GM12878 (cell line): ENCODE measurements around the gene ATL1. TPM values are rescaled to one million over a fixed set of nuclear protein-coding genes. Genes with fewer than 3 reads are reported as not detected.

Experiments
- ATAC-seq: fragments of 200-7000 bp; cut with Tn5 transposase; 3 replicates; pipeline ENCODE4 v1.9.1; 2020; ENCODE audit warnings: mild to moderate bottlenecking, moderate library complexity
- BruUV-seq: library from RNA; stranded (reverse); fragments of 400-500 nt; replicated peaks from 2 replicates; lab custom pipeline; 2021; lab: Mats Ljungman, UMichigan
- CTCF ChIA-PET: fragments of 300-600 bp; sonication (Branson Sonifier 250); formaldehyde crosslinking; extraction: SDS; loops from one replicate; lab custom pipeline; 2021; ENCODE audit warnings: inconsistent platforms; lab: Yijun Ruan, JAX
- POLR2A ChIA-PET: fragments of 350-600 bp; formaldehyde crosslinking; extraction: SDS; loops from one replicate; lab custom pipeline; 2021; ENCODE audit warnings: inconsistent platforms; lab: Charles Lee
- RAD21 ChIA-PET: fragments of 300-600 bp; sonication (Branson Sonifier 250); formaldehyde crosslinking; loops from one replicate; lab custom pipeline; 2023; ENCODE audit warnings: antibody characterized with exemption; ENCODE audit not compliant: unreplicated experiment; lab: Charles Lee
- SMC1A ChIA-PET: fragments of 300-600 bp; sonication (Branson Sonifier 250); formaldehyde crosslinking; loops from one replicate; lab custom pipeline; 2023; ENCODE audit not compliant: unreplicated experiment, uncharacterized antibody; lab: Charles Lee
- DNase-seq: peaks from one replicate; pipeline ENCODE4 v3.0.0-alpha.2; 2011; ENCODE audit warnings: low read depth, low spot score
- FAIRE-seq: peaks from 3 replicates; lab custom pipeline; 2011; peaks lifted over from hg19 to GRCh38; lab: Jason Lieb, UNC
- H2AFZ ChIP-seq: 2 replicates; pipeline ENCODE4 v1.6.0; 2011; ENCODE audit warnings: low read depth, low read length, control low read depth; ENCODE audit not compliant: control insufficient read depth
- H3K27ac ChIP-seq: 2 replicates; pipeline ENCODE4 v1.5.1; 2011; ENCODE audit warnings: control low read depth; ENCODE audit not compliant: control insufficient read depth, insufficient read depth
- H3K27me3 ChIP-seq, 2 experiments: replicated peaks in 1 of 2; 2 replicates each; pipeline versions ENCODE4 v1.6.0 to v1.6.1; 2011; ENCODE audit warnings: low read length in 1 of 2; ENCODE audit not compliant: control insufficient read depth in 2 of 2, insufficient read depth in 2 of 2
- H3K36me3 ChIP-seq, 2 experiments: 2 replicates each; pipeline ENCODE4 v1.5.1; 2011; ENCODE audit warnings: low read length in 1 of 2; ENCODE audit not compliant: control insufficient read depth in 2 of 2, insufficient read depth in 2 of 2
- H3K4me1 ChIP-seq: 2 replicates; pipeline ENCODE4 v1.6.1; 2011; ENCODE audit warnings: mild to moderate bottlenecking, low read length, moderate library complexity, mixed read lengths; ENCODE audit not compliant: control insufficient read depth, insufficient read depth
- H3K4me2 ChIP-seq: 2 replicates; pipeline ENCODE4 v1.6.0; 2011; ENCODE audit warnings: control low read depth; ENCODE audit not compliant: control insufficient read depth, insufficient read depth
- H3K4me3 ChIP-seq: fragments of 200-600 bp; sonication (generic); 2 replicates; pipeline ENCODE4 v1.5.1; 2016
- H3K79me2 ChIP-seq: 2 replicates; pipeline ENCODE4 v1.6.0; 2011; ENCODE audit warnings: low read length; ENCODE audit not compliant: control insufficient read depth, insufficient read depth
- H3K9ac ChIP-seq: 2 replicates; pipeline ENCODE4 v1.8.0; 2011; ENCODE audit warnings: low read length, control low read depth, mixed read lengths; ENCODE audit not compliant: control insufficient read depth, insufficient read depth
- H3K9me3 ChIP-seq: replicated peaks from 3 replicates; pipeline ENCODE4 v1.5.1; 2011; ENCODE audit warnings: mild to moderate bottlenecking, low read length; ENCODE audit not compliant: control insufficient read depth, insufficient read depth
- H4K20me1 ChIP-seq: 2 replicates; pipeline ENCODE4 v1.6.0; 2011; ENCODE audit not compliant: control insufficient read depth, insufficient read depth
- IRF4 ChIP-seq: IDR thresholded peaks from 2 replicates; pipeline ENCODE4 v1.6.1; 2011; ENCODE audit warnings: low read depth, low read length
- JUNB ChIP-seq: IDR thresholded peaks from 2 replicates; pipeline ENCODE4 v1.6.1; 2016; ENCODE audit warnings: antibody characterized with exemption, mild to moderate bottlenecking
- SPI1 ChIP-seq: IDR thresholded peaks from 2 replicates; pipeline ENCODE4 v1.6.1; 2011; ENCODE audit warnings: low read depth, mild to moderate bottlenecking, low read length, moderate library complexity, borderline replicate concordance; ENCODE audit not compliant: insufficient read depth
- WGBS: methylation state at CpG from one replicate; pipeline ENCODE4 v1.1.6; 2016; ENCODE audit warnings: low lambda C conversion rate; ENCODE audit not compliant: insufficient replicate concordance, insufficient coverage; ENCODE audit errors: missing lambda C conversion rate; 5-methylcytosine and 5-hydroxymethylcytosine counted together
- in situ Hi-C: fragments of 300-500 bp; cut with MboI; formaldehyde crosslinking; loops from 9 replicates; pipeline ENCODE4 v1.14.3; 2018; ENCODE audit warnings: mixed read lengths
- intact Hi-C: fragments of 100-400 bp; cut with micrococcal nuclease; formaldehyde crosslinking; loops from one replicate; pipeline ENCODE4 v1.14.2; 2022; ENCODE audit not compliant: unreplicated experiment
- polyA plus RNA-seq, 11 experiments: library from polyadenylated mRNA; depleted of rRNA in 4 of 11; unstranded in 6 of 11; stranded (reverse) in 5 of 11; fragments of >200 nt; fragmentation: Nextera tagmentation in 4 of 11; fragmentation: Illumina TruSeq in 1 of 11; extraction: Ambion mirVana in 4 of 11; extraction: Trizol in 1 of 11; gene quantifications; 1 replicate in 1 of 11; 2 replicates in 10 of 11; pipeline versions ENCODE4 v1.2.1 to v1.2.3, GENCODE V29; 2011 to 2016; ENCODE audit warnings: inconsistent platforms in 2 of 11, missing spikeins in 2 of 11, low read depth in 1 of 11
- total RNA-seq, 4 experiments: library from RNA; depleted of rRNA in 3 of 4; stranded (reverse); fragments of >200 nt in 3 of 4; fragmentation: Illumina TruSeq in 1 of 4; extraction: Trizol in 1 of 4; gene quantifications; 2 replicates each; pipeline versions ENCODE4 v1.2.1 to v1.2.3, GENCODE V29; 2013 to 2021
- TF ChIP-seq, protein P1 (sequence below): fragments of 450-650 bp; IDR thresholded peaks from 2 replicates; pipeline ENCODE4 v1.6.1; 2017; ENCODE audit warnings: mild to moderate bottlenecking, low read depth, inconsistent platforms; ENCODE audit not compliant: poor library complexity, severe bottlenecking
- TF ChIP-seq, protein P2 (sequence below): IDR thresholded peaks from 2 replicates; pipeline ENCODE4 v1.6.1; 2011; ENCODE audit warnings: low read depth, mild to moderate bottlenecking, low read length, moderate library complexity, borderline replicate concordance; ENCODE audit errors: extremely low read depth
- TF ChIP-seq, protein P3 (sequence below): fragments of 450-650 bp; conservative IDR thresholded peaks from 2 replicates; pipeline ENCODE4 v1.6.1; 2017; ENCODE audit warnings: mild to moderate bottlenecking, moderate library complexity

ATL1 gene
- total and polyA plus RNA-seq, 10 of the 15 experiments (the other 5 are each of a cell fraction or from before 2014, with no cell fraction given): 0.11 to 1.2 (median 0.58) TPM; not detected in 1

DNA sequence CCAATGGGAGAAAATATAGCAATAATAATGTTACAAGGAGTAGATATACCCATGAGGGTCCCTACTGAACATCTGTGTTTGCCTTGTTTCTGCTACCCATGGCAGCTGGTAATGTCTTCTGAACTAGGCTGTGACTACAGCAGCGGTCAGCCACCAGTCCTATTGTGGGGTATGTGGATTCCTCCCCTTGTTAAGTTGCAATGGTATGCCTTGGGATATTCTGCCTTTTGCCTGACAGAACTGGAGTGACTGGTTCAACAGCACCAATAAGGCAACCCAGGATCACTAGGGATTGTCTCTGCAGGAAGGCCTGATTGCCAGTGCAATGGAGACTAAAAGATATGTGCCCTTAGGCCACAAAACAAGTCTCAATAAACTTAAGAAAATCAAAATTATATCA lies 9.7 kb upstream of the ATL1 start:
- Histone ChIP-seq H3K36me3 (no peaks in the 10 kb centered on the region), H3K9me3 (no peaks in the 10 kb centered on the region), H3K4me1 (no peaks in the 10 kb centered on the region), H3K79me2 (no peaks in the 10 kb centered on the region)
- no peak for FAIRE-seq
- RAD21 ChIA-PET: no interaction called here
- TF ChIP-seq JUNB: no peak
- TF ChIP-seq, protein P1, sequence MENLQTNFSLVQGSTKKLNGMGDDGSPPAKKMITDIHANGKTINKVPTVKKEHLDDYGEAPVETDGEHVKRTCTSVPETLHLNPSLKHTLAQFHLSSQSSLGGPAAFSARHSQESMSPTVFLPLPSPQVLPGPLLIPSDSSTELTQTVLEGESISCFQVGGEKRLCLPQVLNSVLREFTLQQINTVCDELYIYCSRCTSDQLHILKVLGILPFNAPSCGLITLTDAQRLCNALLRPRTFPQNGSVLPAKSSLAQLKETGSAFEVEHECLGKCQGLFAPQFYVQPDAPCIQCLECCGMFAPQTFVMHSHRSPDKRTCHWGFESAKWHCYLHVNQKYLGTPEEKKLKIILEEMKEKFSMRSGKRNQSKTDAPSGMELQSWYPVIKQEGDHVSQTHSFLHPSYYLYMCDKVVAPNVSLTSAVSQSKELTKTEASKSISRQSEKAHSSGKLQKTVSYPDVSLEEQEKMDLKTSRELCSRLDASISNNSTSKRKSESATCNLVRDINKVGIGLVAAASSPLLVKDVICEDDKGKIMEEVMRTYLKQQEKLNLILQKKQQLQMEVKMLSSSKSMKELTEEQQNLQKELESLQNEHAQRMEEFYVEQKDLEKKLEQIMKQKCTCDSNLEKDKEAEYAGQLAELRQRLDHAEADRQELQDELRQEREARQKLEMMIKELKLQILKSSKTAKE: no peak
- no peak for TF ChIP-seq IRF4
- TF ChIP-seq, all 136 proteins: peak for 0
- no peak overlapping the region for H3K4me3 ChIP-seq
- H4K20me1 ChIP-seq: no peaks in the 10 kb centered on the region
- SMC1A ChIA-PET: interaction anchor here (1.1 kb wide), 1 partner anchor 40 kb away, joined by 3 read pairs; no protein-coding TSS in a partner anchor
- WGBS: 94% methylated on average over 1 of the region's 1 CpG
- H2AFZ ChIP-seq: no peak overlapping the region
- no peak overlapping the region for H3K27ac ChIP-seq
- in situ Hi-C loops: no loop called here
- POLR2A ChIA-PET: interaction anchor here (0.5 kb wide), 1 partner anchor 14 kb away, joined by 3 read pairs; no protein-coding TSS in a partner anchor
- DNase-seq (no peak), ATAC-seq (no peak)
- BruUV-seq: no TSS peak
- H3K9ac ChIP-seq: no peak overlapping the region
- no peak overlapping the region for H3K4me2 ChIP-seq
- CTCF ChIA-PET: no interaction called here
- no peaks in the 10 kb centered on the region for H3K27me3 ChIP-seq
- intact Hi-C loops: no loop called here

DNA sequence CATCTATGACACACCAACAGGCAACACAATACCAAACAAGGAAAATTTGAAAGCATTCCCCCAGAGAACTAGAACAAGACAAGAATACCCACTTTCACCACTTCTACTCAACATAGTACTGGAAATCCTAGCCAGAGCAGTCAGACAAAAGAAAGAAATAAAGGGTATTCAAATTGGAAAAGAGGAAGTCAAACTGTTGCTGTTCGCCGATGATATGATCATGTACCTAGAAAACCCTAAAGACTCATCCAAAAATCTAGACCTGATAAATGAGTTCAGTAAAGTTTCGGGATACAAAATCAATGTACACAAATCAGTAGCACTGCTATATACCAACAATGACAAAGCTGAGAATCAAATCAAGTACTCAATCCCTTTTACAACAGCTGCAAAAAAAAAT lies 8.1 kb upstream of the ATL1 start:
- RAD21 ChIA-PET: no interaction called here
- Histone ChIP-seq H3K27ac (no peak overlapping the region), H2AFZ (no peak overlapping the region), H3K4me1 (no peaks in the 10 kb centered on the region), H3K79me2 (no peaks in the 10 kb centered on the region), H3K36me3 (no peaks in the 10 kb centered on the region), H3K4me2 (no peak overlapping the region), H3K4me3 (no peak overlapping the region), H3K9ac (no peak overlapping the region), H3K27me3 (no peaks in the 10 kb centered on the region), H3K9me3 (no peaks in the 10 kb centered on the region), H4K20me1 (no peaks in the 10 kb centered on the region)
- DNase-seq: no peak
- CTCF ChIA-PET: no interaction called here
- in situ Hi-C loops: no loop called here
- intact Hi-C loops: no loop called here
- SMC1A ChIA-PET: no interaction called here
- TF ChIP-seq SPI1: peak; percentile 55; the same call in 1 of the 2 replicates
- TF ChIP-seq, protein P2, sequence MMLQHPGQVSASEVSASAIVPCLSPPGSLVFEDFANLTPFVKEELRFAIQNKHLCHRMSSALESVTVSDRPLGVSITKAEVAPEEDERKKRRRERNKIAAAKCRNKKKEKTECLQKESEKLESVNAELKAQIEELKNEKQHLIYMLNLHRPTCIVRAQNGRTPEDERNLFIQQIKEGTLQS: no peak
- TF ChIP-seq, protein P3, sequence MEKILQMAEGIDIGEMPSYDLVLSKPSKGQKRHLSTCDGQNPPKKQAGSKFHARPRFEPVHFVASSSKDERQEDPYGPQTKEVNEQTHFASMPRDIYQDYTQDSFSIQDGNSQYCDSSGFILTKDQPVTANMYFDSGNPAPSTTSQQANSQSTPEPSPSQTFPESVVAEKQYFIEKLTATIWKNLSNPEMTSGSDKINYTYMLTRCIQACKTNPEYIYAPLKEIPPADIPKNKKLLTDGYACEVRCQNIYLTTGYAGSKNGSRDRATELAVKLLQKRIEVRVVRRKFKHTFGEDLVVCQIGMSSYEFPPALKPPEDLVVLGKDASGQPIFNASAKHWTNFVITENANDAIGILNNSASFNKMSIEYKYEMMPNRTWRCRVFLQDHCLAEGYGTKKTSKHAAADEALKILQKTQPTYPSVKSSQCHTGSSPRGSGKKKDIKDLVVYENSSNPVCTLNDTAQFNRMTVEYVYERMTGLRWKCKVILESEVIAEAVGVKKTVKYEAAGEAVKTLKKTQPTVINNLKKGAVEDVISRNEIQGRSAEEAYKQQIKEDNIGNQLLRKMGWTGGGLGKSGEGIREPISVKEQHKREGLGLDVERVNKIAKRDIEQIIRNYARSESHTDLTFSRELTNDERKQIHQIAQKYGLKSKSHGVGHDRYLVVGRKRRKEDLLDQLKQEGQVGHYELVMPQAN: no peak
- POLR2A ChIA-PET: no interaction called here
- 38% methylated on average over 3 of the region's 3 CpGs for WGBS
- no peak for FAIRE-seq
- no TSS peak for BruUV-seq
- ATAC-seq: no peak
